ENCODE measurements around the gene RAB37. TPM values are rescaled to one million over a fixed set of nuclear protein-coding genes. Genes with fewer than 3 reads are reported as not detected.

Gene RAB37
- total RNA-seq, 2 experiments from 2014 or later: 19.0 to 21.1 TPM

- no peak overlapping the region for H3K27ac Mint-ChIP-seq
- H3K4me1 Mint-ChIP-seq (ENCODE audit: low read depth): no peaks in the 10 kb centered on the region
- no peaks in the 10 kb centered on the region for H3K9me3 Mint-ChIP-seq
- POLR2A ChIA-PET: no interaction called here
- no peak for TF ChIP-seq CTCF (IDR thresholded peaks at IDR 0.05)
- ATAC-seq (ENCODE audit: poor library complexity) (no peak), DNase-seq (no peak)
- H3K27me3 Mint-ChIP-seq: no peaks in the 10 kb centered on the region
- intact Hi-C loops (cut with DNase I, micrococcal nuclease): no loop called here
- CTCF ChIA-PET: interaction anchor here (0.7 kb wide), 1 partner anchor 33 kb away, joined by 3 read pairs; no protein-coding TSS in a partner anchor
- Histone ChIP-seq H3K36me3 (ENCODE audit: insufficient read depth, low read length) (no peaks in the 10 kb centered on the region), H3K9me3 (ENCODE audit: control insufficient read depth in 1 of 2, insufficient read depth in 1 of 2, low read length in 2 of 2) (no peaks in the 10 kb centered on the region), H3K27ac (ENCODE audit: low read depth in 1 of 2, low read length in 2 of 2) (no peak overlapping the region), H3K4me1 (ENCODE audit: insufficient read depth, low read length) (no peaks in the 10 kb centered on the region), H3K27me3 (ENCODE audit: control insufficient read depth in 1 of 2, insufficient read depth in 2 of 2, low read length in 2 of 2) (no peaks in the 10 kb centered on the region), H3K4me3 (ENCODE audit: low read length) (no peak overlapping the region)
- no peaks in the 10 kb centered on the region for H3K36me3 Mint-ChIP-seq (ENCODE audit: low read depth)
- H3K4me3 Mint-ChIP-seq: no peak overlapping the region
Observed at GRCh38 chr17:74722782-74723181, 14.3 kb upstream of the RAB37 start.

DNA sequence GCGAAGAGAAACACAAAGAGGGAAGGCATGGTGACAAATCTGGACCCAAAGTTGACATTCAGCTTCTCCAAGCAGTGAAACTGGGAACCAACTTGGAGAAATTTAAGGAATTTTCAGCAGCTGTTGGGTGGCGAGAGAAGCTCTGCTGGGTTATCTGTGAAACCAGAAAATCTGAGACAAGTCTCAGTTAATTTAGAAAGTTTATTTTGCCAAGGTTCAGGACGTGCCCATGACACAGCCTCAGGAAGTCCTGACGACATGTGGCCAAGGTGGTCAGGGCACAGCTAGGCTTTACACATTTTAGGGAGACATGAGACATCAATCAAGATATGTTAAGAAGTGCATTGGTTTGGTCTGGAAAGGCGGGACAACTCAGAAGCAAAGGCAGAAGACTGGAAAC lies 13.2 kb upstream of the RAB37 start:
- Histone ChIP-seq H3K27me3 (ENCODE audit: control insufficient read depth in 1 of 2, insufficient read depth in 2 of 2, low read length in 2 of 2) (no peaks in the 10 kb centered on the region), H3K36me3 (ENCODE audit: insufficient read depth, low read length) (no peaks in the 10 kb centered on the region), H3K4me3 (ENCODE audit: low read length) (no peak overlapping the region), H3K9me3 (ENCODE audit: control insufficient read depth in 1 of 2, insufficient read depth in 1 of 2, low read length in 2 of 2) (no peaks in the 10 kb centered on the region), H3K27ac (ENCODE audit: low read depth in 1 of 2, low read length in 2 of 2) (no peak overlapping the region), H3K4me1 (ENCODE audit: insufficient read depth, low read length) (no peaks in the 10 kb centered on the region)
- no peak for TF ChIP-seq CTCF (IDR thresholded peaks at IDR 0.05)
- Mint-ChIP-seq H3K4me3 (no peak overlapping the region), H3K4me1 (ENCODE audit: low read depth) (no peaks in the 10 kb centered on the region), H3K36me3 (ENCODE audit: low read depth) (no peaks in the 10 kb centered on the region), H3K27me3 (no peaks in the 10 kb centered on the region), H3K27ac (no peak overlapping the region), H3K9me3 (no peaks in the 10 kb centered on the region)
- no peak for ATAC-seq (ENCODE audit: poor library complexity)
- CTCF ChIA-PET: no interaction called here
- intact Hi-C loops (cut with DNase I, micrococcal nuclease): no loop called here
- DNase-seq: no peak
- POLR2A ChIA-PET: interaction anchor here (1.3 kb wide), 1 partner anchor 15 kb away, joined by 3 read pairs; no protein-coding TSS in a partner anchor

DNA sequence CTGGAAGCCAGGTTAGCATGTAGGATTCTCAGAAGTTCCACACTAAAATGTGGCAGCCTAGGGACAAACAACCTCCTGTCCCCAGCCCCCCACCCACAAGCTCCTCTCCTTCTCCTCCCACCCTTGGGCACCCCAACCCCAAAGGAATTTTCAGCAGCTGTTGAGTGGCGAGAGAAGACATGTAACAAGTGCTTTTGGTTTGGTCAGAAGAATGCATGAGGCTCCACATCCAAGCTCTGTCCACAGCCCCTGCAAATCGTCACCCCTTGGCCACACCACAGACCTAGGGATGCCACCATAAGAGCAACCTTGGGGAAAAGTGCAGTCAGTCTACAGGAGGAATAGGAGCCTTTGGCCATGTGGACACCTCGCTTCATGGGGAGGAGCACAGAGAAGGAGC lies 11.9 kb upstream of the RAB37 start:
- no peaks in the 10 kb centered on the region for H3K36me3 Mint-ChIP-seq (ENCODE audit: low read depth)
- ATAC-seq (ENCODE audit: poor library complexity): no peak
- no peak for DNase-seq
- H3K27me3 ChIP-seq (ENCODE audit: control insufficient read depth in 1 of 2, insufficient read depth in 2 of 2, low read length in 2 of 2): no peaks in the 10 kb centered on the region
- H3K27ac Mint-ChIP-seq: no peak overlapping the region
- ChIA-PET POLR2A (interaction anchor here (0.7 to 1.3 kb wide), 2 partner anchors 13 kb away, joined by 3 read pairs; no protein-coding TSS in a partner anchor), CTCF (interaction anchor here (2.6 kb wide), 1 partner anchor 12 kb away, joined by 10 read pairs; the partner anchor contains the start of gene RAB37)
- H3K4me1 Mint-ChIP-seq (ENCODE audit: low read depth): no peaks in the 10 kb centered on the region
- H3K27ac ChIP-seq (ENCODE audit: low read depth in 1 of 2, low read length in 2 of 2): no peak overlapping the region
- H3K4me3 Mint-ChIP-seq: no peak overlapping the region
- no peaks in the 10 kb centered on the region for H3K9me3 ChIP-seq (ENCODE audit: control insufficient read depth in 1 of 2, insufficient read depth in 1 of 2, low read length in 2 of 2)
- no peaks in the 10 kb centered on the region for H3K36me3 ChIP-seq (ENCODE audit: insufficient read depth, low read length)
- no peaks in the 10 kb centered on the region for H3K9me3 Mint-ChIP-seq
- no peak for TF ChIP-seq CTCF (IDR thresholded peaks at IDR 0.05)
- intact Hi-C loops (cut with DNase I, micrococcal nuclease): no loop called here
- no peak overlapping the region for H3K4me3 ChIP-seq (ENCODE audit: low read length)
- peaks cover 12% of the 10 kb centered on the region for H3K4me1 ChIP-seq (ENCODE audit: insufficient read depth, low read length)
- no peaks in the 10 kb centered on the region for H3K27me3 Mint-ChIP-seq
